Peyer's patch (tissue), 4 donors: Measurements from ENCODE around the gene ABHD10.

Source experiments
- POLR2A ChIP-seq, 2 donors: fragments of 450-650 bp; IDR thresholded peaks; one replicate each; pipeline ENCODE4 v1.5.1; 2017; ENCODE audit warnings: antibody characterized with exemption in 2 of 2, mild to moderate bottlenecking in 2 of 2, moderate library complexity in 2 of 2
- TF ChIP-seq, protein P1 (sequence below), 6 experiments: fragments of 450-650 bp in 4 of 6; fragments of 200-600 bp in 2 of 6; sonication (generic) in 1 of 6; IDR thresholded peaks; one replicate each; pipeline ENCODE4 v1.5.1; 2017 to 2019; ENCODE audit warnings: antibody characterized with exemption in 6 of 6, mild to moderate bottlenecking in 3 of 6, moderate library complexity in 1 of 6

DNA sequence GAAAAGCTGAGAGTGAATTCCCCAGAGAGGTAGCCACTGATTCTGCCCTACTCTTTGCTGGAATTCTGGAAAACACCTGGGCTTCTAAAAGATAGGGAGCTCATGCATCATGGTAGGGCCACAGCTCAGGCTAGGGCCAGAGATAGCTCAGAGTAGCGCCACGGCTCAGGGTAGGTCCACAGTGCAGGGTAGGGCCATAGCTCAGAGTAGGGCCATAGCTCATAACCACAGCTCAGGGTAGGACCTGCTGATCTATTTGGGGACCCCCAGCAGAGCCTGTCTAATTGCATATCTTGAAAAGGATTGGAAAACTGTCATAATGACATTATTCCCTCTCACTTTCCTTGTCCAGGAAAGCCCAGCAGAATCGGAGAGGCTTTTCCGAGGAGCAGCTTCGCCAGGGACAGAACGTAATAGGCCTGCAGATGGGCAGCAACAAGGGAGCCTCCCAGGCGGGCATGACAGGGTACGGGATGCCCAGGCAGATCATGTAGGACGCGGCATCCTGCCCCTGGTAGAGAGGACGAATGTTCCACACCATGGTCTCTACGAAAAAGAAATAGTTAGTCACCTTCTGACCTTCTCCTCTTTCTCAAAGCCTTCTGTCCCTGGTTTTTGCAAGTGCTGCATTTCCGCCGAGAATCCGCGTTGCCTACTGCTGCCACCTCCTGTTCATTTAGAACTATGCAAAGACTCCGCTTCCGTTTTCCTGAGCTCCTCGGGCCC is 34.4 kb downstream of the ABHD10 start:
- TF ChIP-seq, protein P1, sequence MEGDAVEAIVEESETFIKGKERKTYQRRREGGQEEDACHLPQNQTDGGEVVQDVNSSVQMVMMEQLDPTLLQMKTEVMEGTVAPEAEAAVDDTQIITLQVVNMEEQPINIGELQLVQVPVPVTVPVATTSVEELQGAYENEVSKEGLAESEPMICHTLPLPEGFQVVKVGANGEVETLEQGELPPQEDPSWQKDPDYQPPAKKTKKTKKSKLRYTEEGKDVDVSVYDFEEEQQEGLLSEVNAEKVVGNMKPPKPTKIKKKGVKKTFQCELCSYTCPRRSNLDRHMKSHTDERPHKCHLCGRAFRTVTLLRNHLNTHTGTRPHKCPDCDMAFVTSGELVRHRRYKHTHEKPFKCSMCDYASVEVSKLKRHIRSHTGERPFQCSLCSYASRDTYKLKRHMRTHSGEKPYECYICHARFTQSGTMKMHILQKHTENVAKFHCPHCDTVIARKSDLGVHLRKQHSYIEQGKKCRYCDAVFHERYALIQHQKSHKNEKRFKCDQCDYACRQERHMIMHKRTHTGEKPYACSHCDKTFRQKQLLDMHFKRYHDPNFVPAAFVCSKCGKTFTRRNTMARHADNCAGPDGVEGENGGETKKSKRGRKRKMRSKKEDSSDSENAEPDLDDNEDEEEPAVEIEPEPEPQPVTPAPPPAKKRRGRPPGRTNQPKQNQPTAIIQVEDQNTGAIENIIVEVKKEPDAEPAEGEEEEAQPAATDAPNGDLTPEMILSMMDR (IDR thresholded peaks at IDR 0.05): peak in 5 of 6 experiments; percentile 23 to 76 (median 64)
- no peak for TF ChIP-seq POLR2A (IDR thresholded peaks at IDR 0.05)
